ENCODE data around the gene TENM3. TPM values are rescaled to one million over a fixed set of nuclear protein-coding genes. Genes with fewer than 3 reads are reported as not detected.
A peak's percentile ranks its signal among the peaks of the same experiment; 100 is the strongest.

TENM3 gene
- total RNA-seq, 1 experiment from 2014 or later: 54.1 TPM

DNA sequence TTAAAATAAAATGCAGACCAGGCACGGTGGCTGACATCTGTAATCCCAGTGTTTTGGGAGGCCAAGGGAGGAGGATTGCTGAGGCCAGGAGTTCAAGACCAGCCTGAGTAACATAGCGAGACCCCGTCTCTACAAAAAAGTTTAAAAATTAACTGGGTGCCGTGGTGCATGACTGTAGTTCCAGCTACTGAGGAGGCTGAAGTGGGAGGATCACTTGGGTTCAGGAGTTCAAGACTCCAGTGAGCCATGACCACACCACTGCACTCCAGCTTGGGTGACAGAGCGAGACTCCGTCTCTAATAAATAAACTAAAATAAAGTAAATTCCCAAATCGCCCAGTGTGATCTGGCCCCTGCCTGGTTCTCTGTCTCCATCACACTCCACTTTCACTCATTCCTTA lies 43.7 kb downstream of the TENM3 start:
- DNase-seq (ENCODE audit: low read depth): no peak

GRCh38 chr4:182288534-182288933 lies 45.3 kb downstream of the TENM3 start:
- DNase-seq (ENCODE audit: low read depth): no peak

GRCh38 chr4:182289809-182290208 lies 46.6 kb downstream of the TENM3 start:
- no peak for DNase-seq (ENCODE audit: low read depth)

- DNase-seq (ENCODE audit: low read depth): no peak
Observed at GRCh38 chr4:182291175-182291574, 48.0 kb downstream of the TENM3 start.

DNA sequence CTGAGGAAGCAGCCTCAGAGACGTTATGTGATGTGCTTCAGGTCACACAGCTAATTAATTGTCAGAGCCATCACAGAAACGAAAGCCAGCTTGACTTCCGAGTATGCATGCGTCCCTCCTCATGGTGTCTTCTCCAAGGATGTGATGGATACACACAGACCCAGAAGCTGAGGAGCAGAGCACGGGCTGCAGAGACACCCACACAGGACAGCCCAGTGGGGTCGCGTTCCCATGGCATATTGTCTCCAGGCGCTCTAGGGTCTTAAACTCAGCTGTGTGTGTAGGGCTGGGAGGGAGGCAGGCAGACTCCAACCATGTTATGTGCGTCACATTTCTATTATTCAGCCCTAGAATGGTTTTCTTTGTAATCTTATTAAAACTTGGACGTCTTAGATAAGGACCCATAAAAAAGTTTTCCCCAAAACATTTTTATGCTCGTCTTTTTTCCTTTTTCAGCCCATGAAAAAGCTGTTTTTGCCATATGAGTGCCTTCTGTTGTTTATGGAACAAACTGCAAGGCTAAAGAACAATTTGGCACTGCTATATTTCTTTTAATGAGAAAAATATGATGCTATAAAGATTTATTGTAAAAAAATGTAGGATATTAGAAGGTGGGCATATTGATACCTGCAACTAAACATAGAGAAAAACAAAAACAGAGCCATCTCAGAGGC lies 48.5 kb downstream of the TENM3 start:
- DNase-seq (ENCODE audit: low read depth): no peak

GRCh38 chr4:182292612-182293011 lies 49.4 kb downstream of the TENM3 start:
- DNase-seq (ENCODE audit: low read depth): no peak

GRCh38 chr4:182293691-182294255 lies 50.6 kb downstream of the TENM3 start:
- DNase-seq (ENCODE audit: low read depth): no peak

DNA sequence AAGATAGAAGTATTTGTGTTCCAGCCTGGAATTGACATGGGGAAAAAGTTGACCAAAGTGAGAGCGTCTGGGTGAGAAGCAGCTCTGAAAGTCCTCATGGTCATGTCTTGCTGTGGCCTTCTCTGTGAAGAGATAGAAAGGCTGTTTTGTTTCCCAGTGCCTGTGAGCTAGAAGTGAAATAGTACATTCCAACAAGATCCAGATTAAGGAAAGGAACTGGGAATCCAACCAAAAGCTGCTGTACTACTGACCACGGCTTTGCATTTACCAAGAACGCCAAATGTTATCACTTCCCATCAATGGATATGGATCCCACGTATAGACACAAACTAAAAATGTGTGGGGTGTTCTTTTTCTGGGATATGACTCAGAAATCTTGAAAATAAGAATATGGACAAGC lies 51.2 kb downstream of the TENM3 start:
- DNase-seq (ENCODE audit: low read depth): no peak

DNA sequence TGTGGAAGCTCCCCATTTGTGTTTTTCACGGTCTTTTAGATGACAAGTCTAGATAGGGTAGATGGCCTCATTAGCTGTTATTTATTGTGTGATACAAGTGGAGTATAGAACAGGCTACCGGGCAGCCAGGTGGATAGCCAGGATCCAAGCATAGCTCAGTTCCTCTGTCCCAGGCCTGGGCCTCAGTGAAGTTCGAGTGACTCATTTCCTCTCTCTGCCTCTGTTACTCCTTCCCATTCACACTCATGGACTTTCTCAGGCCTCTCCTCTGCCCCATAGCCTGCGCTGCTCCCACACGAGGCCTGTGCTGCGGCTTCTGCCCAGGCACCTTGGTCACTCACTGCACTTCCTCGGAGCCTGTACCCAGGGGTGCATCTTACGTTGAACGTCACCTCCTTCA lies 54.5 kb downstream of the TENM3 start:
- peak; percentile 88 for DNase-seq (ENCODE audit: low read depth)

DNA sequence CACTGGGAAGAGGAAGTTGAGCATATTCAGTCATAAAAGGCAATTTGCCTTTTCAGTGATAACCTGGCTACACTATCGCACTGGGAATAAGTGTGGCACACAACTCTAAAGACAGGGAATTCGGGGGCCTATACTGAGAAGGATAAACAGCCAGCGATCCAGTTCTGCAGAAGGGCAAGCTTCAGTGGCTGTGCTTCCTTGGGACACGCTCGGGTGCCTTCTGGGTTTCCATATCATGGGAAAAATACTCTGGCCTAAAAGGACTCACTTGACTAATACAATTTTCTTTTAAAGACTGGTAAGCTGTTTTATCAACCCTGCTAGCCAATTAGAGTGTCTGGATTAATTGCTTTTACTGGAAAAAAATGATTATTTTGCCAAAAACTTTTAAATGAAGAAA lies 58.5 kb downstream of the TENM3 start:
- DNase-seq (ENCODE audit: low read depth): no peak

DNA sequence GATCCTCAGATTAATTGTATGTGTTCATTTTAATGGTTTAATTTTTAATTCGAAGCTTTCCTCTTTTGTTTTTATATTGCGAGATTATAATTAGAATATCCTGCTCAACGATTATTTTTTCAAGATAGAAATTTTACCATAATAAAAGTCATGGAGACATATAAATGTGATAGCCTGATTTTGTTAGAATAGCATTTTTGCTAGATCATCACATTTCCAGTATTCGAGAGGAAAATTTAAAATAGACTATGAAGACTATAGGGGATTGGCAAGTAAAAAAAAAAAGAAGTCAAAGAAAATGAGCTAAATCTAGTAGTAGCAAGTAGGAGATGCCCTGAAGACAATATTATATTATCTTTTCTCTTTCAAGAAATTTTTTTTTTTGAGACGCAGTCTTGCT lies 60.6 kb downstream of the TENM3 start:
- DNase-seq (ENCODE audit: low read depth): no peak

GRCh38 chr4:182306792-182307507 lies 63.7 kb downstream of the TENM3 start:
- DNase-seq (ENCODE audit: low read depth): peak; percentile 71

GRCh38 chr4:182307746-182308145 lies 64.5 kb downstream of the TENM3 start:
- DNase-seq (ENCODE audit: low read depth): peak; percentile 98

DNA sequence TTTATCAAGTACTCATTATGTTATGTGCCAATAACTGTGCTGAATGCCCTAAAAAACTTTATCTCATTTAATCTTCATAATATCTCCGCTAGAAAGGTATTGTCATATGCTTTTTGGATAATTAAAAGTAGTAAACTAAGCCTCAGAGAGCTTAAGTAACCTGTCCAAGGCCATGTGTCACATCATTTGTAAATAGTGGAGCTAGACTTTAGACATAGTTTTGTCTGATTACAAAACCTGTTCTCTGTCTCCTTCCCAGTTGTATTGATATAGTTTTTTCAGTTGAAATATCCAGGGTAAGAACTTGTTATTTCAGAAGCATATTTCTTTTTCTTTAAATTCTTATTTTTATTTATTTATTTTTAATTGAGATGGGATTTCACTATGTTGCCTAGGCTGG lies 66.7 kb downstream of the TENM3 start:
- no peak for DNase-seq (ENCODE audit: low read depth)

DNA sequence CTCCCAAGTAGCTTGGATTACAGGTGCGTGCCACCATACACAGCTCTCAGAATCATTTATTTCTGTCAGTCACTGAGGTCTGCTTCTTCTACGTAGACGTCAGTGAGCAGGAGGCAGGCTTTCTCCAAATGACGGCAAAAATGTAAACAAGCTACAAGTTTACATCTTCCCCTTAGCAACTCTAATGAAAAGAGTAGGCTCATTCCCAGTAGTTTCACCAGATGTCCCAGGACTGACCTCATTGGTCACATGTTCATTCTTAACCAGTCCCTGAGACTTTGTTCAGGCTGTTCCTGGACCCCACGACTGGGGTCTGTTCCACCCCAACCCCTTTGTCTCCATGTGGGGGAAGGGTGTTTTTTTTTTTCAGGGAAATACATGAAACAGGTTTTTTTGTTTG lies 67.1 kb downstream of the TENM3 start:
- DNase-seq (ENCODE audit: low read depth): no peak

DNA sequence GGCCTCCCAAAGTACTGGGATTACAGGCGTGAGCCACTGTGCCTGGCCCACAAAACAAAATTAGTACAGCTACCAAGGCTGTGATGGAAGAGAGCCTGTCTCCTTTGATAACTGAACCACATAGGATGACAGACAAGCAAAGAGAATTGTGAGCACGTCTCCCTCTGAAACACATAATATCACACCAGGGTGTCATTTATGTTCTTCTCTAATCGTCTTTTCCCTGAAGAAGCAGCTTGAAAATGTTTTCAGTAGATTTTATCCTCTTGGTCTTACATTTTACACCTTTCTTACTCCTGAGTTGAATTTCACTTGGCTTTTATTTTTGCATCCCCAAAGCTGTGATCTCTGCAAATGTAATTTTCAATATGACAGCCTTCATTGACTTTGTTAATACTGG lies 67.8 kb downstream of the TENM3 start:
- no peak for DNase-seq (ENCODE audit: low read depth)

DNA sequence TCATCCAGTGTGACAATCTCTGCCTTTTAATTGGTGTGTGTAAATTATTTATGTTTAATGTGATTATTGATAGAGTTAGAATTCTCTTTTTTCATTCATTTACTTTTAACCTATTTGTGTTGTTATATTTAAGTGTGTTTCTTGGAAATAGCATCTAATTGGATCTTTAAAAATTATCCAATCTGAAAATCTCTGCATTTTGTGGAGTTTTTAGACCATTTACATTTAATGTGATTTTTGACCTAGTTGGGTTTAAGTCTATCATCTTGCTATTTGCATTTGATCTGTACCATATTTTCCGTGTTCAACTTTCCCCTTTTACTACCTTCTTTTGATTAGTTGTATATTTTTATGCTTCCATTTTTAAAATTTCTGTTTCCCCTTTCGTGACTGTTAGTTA lies 71.3 kb downstream of the TENM3 start:
- no peak for DNase-seq (ENCODE audit: low read depth)

- no peak for DNase-seq (ENCODE audit: low read depth)
Observed at GRCh38 chr4:182318256-182318655, 75.1 kb downstream of the TENM3 start.

GRCh38 chr4:182320092-182320491 lies 76.9 kb downstream of the TENM3 start:
- DNase-seq (ENCODE audit: low read depth): no peak

DNA sequence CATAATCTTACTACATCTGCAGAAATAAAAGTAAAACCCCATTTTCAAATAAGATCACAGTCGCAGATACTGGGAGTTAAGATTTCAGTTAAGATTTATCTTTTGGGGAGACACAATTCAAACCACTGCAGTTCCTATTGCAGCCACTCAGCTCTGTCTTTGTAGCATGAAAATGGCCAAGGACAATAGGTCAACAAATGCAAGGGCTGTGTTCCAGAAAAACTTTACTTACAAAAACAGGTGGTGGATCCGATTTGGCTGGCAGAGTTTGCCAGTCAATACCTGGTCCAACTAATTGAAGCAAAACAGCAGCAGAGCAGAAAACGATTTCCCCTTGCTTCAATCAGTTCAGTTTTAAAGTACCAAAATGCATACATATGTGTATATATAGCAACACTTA lies 77.4 kb downstream of the TENM3 start:
- DNase-seq (ENCODE audit: low read depth): no peak

DNA sequence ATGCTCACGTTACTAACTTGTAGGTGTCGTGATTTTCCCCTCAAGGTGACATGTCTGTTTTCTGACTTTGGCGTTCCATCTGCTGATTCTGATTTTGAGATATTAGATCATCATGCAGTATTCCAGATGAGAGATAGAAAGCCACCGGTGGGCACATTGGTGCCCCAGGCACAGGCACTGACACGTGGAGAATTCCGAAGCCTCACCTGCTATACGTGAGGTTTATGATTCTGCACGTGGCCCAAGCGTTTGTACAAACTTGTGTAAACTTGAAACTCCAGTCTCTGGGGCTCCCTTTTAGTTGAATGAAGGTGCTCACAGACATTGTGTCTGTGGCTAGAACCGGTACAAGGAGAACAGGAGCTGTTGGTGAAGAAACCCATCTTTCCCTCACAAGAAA lies 81.1 kb downstream of the TENM3 start:
- no peak for DNase-seq (ENCODE audit: low read depth)

GRCh38 chr4:182325397-182325796 lies 82.2 kb downstream of the TENM3 start:
- DNase-seq (ENCODE audit: low read depth): no peak

GRCh38 chr4:182325848-182326255 lies 82.7 kb downstream of the TENM3 start:
- DNase-seq (ENCODE audit: low read depth): no peak

Data from HT1080 (cell line).